H1 (cell line): ENCODE results near the gene DNTTIP2. TPM values are rescaled to one million over a fixed set of nuclear protein-coding genes. Genes with fewer than 3 reads are reported as not detected.

Experiments
- ASH2L ChIP-seq: fragments of 200-600, 300-600 bp; sonication (generic); IDR thresholded peaks from one replicate; pipeline ENCODE4 v1.7.1; 2017; ENCODE audit warnings: low read length
- CHD1 ChIP-seq: IDR thresholded peaks from 2 replicates; pipeline ENCODE4 v1.6.1; 2012; ENCODE audit warnings: low read depth, low read length, improper control_type of control experiment
- EGR1 ChIP-seq: IDR thresholded peaks from 2 replicates; pipeline ENCODE4 v1.6.1; 2011; ENCODE audit warnings: low read depth, low read length, borderline replicate concordance
- JUND ChIP-seq: IDR thresholded peaks from 2 replicates; pipeline ENCODE4 v1.6.1; 2011; ENCODE audit warnings: mild to moderate bottlenecking, improper control_type of control experiment, low read length
- POLR2A ChIP-seq, 2 experiments: IDR thresholded peaks; 1 replicate in 1 of 2; 2 replicates in 1 of 2; pipeline ENCODE4 v1.6.1; 2011; ENCODE audit warnings: low read depth in 2 of 2, low read length in 2 of 2, mild to moderate bottlenecking in 2 of 2; ENCODE audit errors: control extremely low read depth in 1 of 2
- POLR2AphosphoS5 ChIP-seq: IDR thresholded peaks from 2 replicates; pipeline ENCODE4 v1.6.1; 2011; ENCODE audit warnings: low read depth, low read length
- RFX5 ChIP-seq: IDR thresholded peaks from 2 replicates; pipeline ENCODE4 v1.6.1; 2011; ENCODE audit warnings: low read depth, low read length, improper control_type of control experiment, borderline replicate concordance
- SAP30 ChIP-seq: fragments of 300-600 bp; sonication (generic); IDR thresholded peaks from 2 replicates; pipeline ENCODE4 v1.7.1; 2012; ENCODE audit warnings: low read length, moderate library complexity, mild to moderate bottlenecking, inconsistent platforms; ENCODE audit not compliant: insufficient read depth, insufficient replicate concordance
- SIRT6 ChIP-seq: IDR thresholded peaks from one replicate; pipeline ENCODE4 v1.7.1; 2012; ENCODE audit warnings: low read length, inconsistent platforms
- SP1 ChIP-seq: IDR thresholded peaks from 2 replicates; pipeline ENCODE4 v1.6.1; 2011; ENCODE audit warnings: low read depth, low read length
- TCF12 ChIP-seq: IDR thresholded peaks from 2 replicates; pipeline ENCODE4 v1.6.1; 2011; ENCODE audit warnings: low read depth, mild to moderate bottlenecking, low read length
- YY1 ChIP-seq: IDR thresholded peaks from 2 replicates; pipeline ENCODE4 v1.6.1; 2011; ENCODE audit warnings: low read depth, mild to moderate bottlenecking, low read length
- polyA plus RNA-seq, 7 experiments: library from polyadenylated mRNA; depleted of rRNA in 3 of 7; stranded (reverse) in 5 of 7; unstranded in 2 of 7; fragments of >200 nt in 5 of 7; fragments of 200-250 nt in 2 of 7; gene quantifications; 1 replicate in 5 of 7; 2 replicates in 1 of 7; 4 replicates in 1 of 7; pipeline versions ENCODE4 v1.2.1 to v1.2.3, GENCODE V29; 2011 to 2013; ENCODE audit warnings: missing spikeins in 2 of 7, mixed read lengths in 2 of 7
- total RNA-seq: library from RNA; stranded (reverse); fragmentation: NEBNext Ultra II Directional; extraction: Animal tissue kit (Norgen Biotek cat#: 25700); gene quantifications from 2 replicates; pipeline ENCODE4 v1.2.1, GENCODE V29; 2021

Gene DNTTIP2
- total and polyA plus RNA-seq, 2 of the 8 experiments (the other 6 are each of a cell fraction or from before 2014, with no cell fraction given): 6.3 to 80.4 TPM

DNA sequence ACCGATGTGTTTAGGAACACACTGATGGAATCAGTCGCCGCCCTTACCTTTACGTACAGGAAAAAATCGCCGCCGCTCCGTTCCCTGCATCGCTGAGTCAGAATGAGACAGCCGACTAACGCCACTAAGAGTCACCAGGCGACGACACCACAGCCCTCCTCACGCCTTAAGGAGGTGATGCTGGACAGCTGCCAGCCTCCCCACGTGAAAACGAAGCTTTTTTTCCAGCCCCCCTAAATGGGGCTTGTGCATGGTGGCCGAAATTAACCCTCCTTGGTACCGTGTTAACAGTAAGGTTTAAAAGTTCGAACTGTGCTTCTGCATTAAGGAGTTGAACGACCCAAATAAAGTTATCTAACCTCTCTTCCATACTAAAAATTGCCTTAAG is 511 bp downstream of the DNTTIP2 start (continued):
- TF ChIP-seq RFX5 (no peak), POLR2AphosphoS5 (no peak), ASH2L (no peak), YY1 (no peak), SIRT6 (no peak), CHD1 (0 out of 2 replicates have a peak, but pooled peaks have one; percentile 25), POLR2A (IDR thresholded peaks at IDR 0.05; ENCODE audit: control extremely low read depth in 1 of 2, low read depth in 2 of 2, low read length in 2 of 2) (no peak), JUND (no peak), SAP30 (peak; percentile 79), EGR1 (no peak), SP1 (no peak), TCF12 (no peak)
- TF ChIP-seq, all 59 proteins: peak for 5
